Cardiac fibroblast (primary cell): ENCODE results near the gene C7orf57.
A peak's percentile ranks its signal among the peaks of the same experiment; 100 is the strongest.

Experiments
- DNase-seq, 2 donors: peaks; one replicate each; pipeline versions ENCODE4 v3.0.0 to v3.0.0-alpha.2; 2010; ENCODE audit warnings: low read depth in 2 of 2
- H3K4me3 ChIP-seq, 2 donors: replicated peaks in 1 of 2; 1 replicate in 1 of 2; 2 replicates in 1 of 2; pipeline ENCODE4 v1.5.1; 2011; ENCODE audit warnings: low read depth in 2 of 2, low read length in 2 of 2, mild to moderate bottlenecking in 2 of 2, moderate library complexity in 1 of 2
- CTCF ChIP-seq: IDR thresholded peaks from one replicate; pipeline ENCODE4 v1.5.1; 2011; ENCODE audit warnings: low read depth, mild to moderate bottlenecking, low read length, inconsistent platforms

The C7orf57 gene

GRCh38 chr7:48042216-48042615 lies 6.9 kb downstream of the C7orf57 start:
- peak; percentile 62 to 81 for DNase-seq
- H3K4me3 ChIP-seq, result no peak overlapping the region
- no peak for TF ChIP-seq CTCF

DNA sequence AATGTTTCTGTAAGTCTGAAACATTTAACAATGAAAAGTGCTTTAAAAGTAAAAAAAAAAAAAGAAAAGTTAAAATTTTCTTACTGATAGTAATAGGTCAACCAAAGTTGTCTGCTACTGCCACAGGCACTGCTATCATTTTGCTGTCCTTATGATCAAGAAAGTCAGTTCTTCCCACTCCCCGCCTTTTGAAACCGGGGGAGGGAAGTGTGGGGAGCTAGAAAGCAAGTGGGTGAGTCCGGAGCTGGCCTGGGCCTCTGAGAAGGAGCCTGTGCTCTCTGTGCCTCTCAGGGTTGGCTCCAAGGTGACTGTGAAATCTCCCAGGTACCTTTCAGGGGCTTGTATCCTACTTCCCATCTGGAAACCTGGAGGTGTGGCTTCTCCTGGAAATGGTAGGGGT lies 7.3 kb downstream of the C7orf57 start:
- DNase-seq, result no peak
- H3K4me3 ChIP-seq, result no peak overlapping the region
- TF ChIP-seq CTCF, result no peak

DNA sequence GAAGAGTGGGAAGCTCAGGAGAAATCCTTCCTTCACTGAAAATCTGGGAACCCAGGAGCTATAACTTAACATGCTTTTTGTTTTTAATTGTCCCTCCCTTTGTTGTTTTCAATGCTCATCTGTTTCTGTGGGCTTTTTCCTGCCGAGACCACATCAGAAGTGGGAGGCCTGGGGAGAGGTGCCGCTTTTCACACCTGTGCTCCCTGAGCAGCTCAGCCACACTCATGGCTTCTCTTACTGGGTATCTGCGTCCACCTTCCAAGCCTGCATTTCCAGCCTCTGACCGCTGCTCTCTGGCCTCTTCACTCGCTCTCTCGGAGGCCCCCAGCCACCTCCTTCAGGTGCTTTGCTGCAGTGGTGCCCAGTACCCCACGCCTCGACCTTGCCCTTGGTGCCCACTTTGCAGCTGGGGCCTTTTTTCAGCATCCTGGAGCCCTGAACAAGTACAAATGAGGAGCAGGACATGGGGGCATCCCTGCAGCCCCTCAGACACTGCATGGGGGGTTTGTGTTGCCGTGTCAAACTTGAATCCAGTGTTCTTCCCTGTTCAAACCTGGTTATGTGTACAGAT lies 9.9 kb downstream of the C7orf57 start:
- DNase-seq, result no peak
- TF ChIP-seq CTCF, result no peak
- H3K4me3 ChIP-seq, result no peak overlapping the region

DNA sequence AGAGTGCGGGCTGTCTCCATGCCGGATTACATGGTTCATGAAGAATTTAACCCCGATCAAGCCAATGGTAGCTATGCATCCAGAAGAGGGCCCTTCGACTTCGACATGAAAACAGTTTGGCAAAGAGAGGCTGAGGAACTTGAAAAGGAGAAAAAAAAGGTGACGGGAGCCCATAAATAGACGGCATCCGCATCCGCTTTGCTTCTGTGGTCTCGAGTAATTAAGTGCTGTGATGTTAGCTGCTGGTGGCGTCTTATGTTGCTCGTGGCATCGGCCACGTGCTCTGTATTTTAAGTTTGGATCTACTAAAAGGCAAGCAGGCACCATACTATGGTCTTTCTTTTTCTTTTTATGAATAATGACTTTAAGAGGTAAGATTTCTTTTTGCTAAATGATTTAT lies 11.1 kb downstream of the C7orf57 start:
- DNase-seq, result no peak
- no peak overlapping the region for H3K4me3 ChIP-seq
- no peak for TF ChIP-seq CTCF

GRCh38 chr7:48048113-48048512 lies 12.8 kb downstream of the C7orf57 start:
- DNase-seq, result no peak
- no peak overlapping the region for H3K4me3 ChIP-seq
- TF ChIP-seq CTCF, result no peak

DNA sequence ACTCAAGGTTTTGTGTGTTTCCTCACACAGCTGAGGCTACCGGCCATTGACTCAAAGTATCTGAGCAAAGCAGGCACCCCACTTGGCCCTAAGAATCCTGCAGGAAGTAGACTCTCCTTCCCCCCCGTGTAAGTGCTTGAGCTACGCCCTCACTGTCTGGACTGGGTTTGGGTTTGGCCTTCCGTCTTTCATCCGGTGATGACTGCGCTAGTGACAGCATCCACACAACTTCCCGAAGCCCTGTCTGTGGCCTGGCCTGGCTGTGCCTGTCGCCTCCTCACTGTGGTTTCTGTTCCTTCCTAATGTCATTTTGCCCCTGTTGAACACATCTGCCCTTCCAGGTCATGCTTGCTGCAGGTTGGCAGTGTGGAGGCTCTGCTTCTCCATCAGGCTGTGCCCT lies 14.5 kb downstream of the C7orf57 start:
- H3K4me3 ChIP-seq, result no peak overlapping the region
- DNase-seq, result no peak
- TF ChIP-seq CTCF, result no peak

GRCh38 chr7:48052748-48053147 lies 17.4 kb downstream of the C7orf57 start:
- no peak overlapping the region for H3K4me3 ChIP-seq
- no peak for TF ChIP-seq CTCF
- DNase-seq, result peak; percentile 71 to 73
